HEK293T (cell line): ENCODE data around the gene LRGUK.

ENCODE experiments used
- BHLHE40 ChIP-seq: fragments of 450-650 bp; IDR thresholded peaks from 2 replicates; pipeline ENCODE4 v1.6.1; 2016; ENCODE audit warnings: mild to moderate bottlenecking, moderate library complexity, borderline replicate concordance
- FOXA1 ChIP-seq: fragments of 450-650 bp; IDR thresholded peaks from 2 replicates; pipeline ENCODE4 v1.6.1; 2016; ENCODE audit warnings: mild to moderate bottlenecking
- FOXK2 ChIP-seq: fragments of 450-650 bp; IDR thresholded peaks from 2 replicates; pipeline ENCODE4 v1.6.1; 2016; ENCODE audit warnings: mild to moderate bottlenecking
- FOXM1 ChIP-seq: fragments of 450-650 bp; IDR thresholded peaks from 2 replicates; pipeline ENCODE4 v1.6.1; 2017; ENCODE audit warnings: mild to moderate bottlenecking, borderline replicate concordance
- L3MBTL2 ChIP-seq: fragments of 450-650 bp; conservative IDR thresholded peaks from 2 replicates; pipeline ENCODE4 v1.6.1; 2016; ENCODE audit warnings: mild to moderate bottlenecking
- PKNOX1 ChIP-seq: fragments of 450-650 bp; IDR thresholded peaks from 2 replicates; pipeline ENCODE4 v1.6.1; 2016
- SP1 ChIP-seq: fragments of 450-650 bp; IDR thresholded peaks from 2 replicates; pipeline ENCODE4 v1.6.1; 2017
- SUZ12 ChIP-seq: fragments of 450-650 bp; IDR thresholded peaks from 2 replicates; pipeline ENCODE4 v1.6.1; 2016; ENCODE audit warnings: mild to moderate bottlenecking
- ZNF384 ChIP-seq: fragments of 450-650 bp; IDR thresholded peaks from 2 replicates; pipeline ENCODE4 v1.6.1; 2016

GRCh38 chr7:134210976-134211663, 84.0 kb downstream of the LRGUK start:
- no peak for TF ChIP-seq FOXM1
- TF ChIP-seq PKNOX1: no peak
- TF ChIP-seq L3MBTL2: no peak
- TF ChIP-seq SUZ12: no peak
- no peak for TF ChIP-seq FOXA1
- no peak for TF ChIP-seq BHLHE40
- TF ChIP-seq FOXK2: no peak
- TF ChIP-seq SP1: no peak
- TF ChIP-seq ZNF384: no peak
